Measurements from ENCODE around the gene CLIC4.

The CLIC4 gene

GRCh38 chr1:24846671-24847070 is 101.4 kb downstream of the CLIC4 start:
- DNase-seq (ENCODE audit: extremely low read depth, low read depth) = no peak
- no peak for TF ChIP-seq CTCF (IDR thresholded peaks at IDR 0.05; ENCODE audit: low read depth, low read length)

GRCh38 chr1:24847995-24848881 is 103.0 kb downstream of the CLIC4 start:
- TF ChIP-seq CTCF (IDR thresholded peaks at IDR 0.05; ENCODE audit: low read depth, low read length) = peak; percentile 96
- DNase-seq (ENCODE audit: extremely low read depth, low read depth) = peak; percentile 62

GRCh38 chr1:24849672-24850295 is 104.5 kb downstream of the CLIC4 start:
- TF ChIP-seq CTCF (IDR thresholded peaks at IDR 0.05; ENCODE audit: low read depth, low read length) = peak; percentile 10
- no peak for DNase-seq (ENCODE audit: extremely low read depth, low read depth)

GRCh38 chr1:24850328-24850920 is 105.2 kb downstream of the CLIC4 start:
- no peak for DNase-seq (ENCODE audit: extremely low read depth, low read depth)
- TF ChIP-seq CTCF (IDR thresholded peaks at IDR 0.05; ENCODE audit: low read depth, low read length) = no peak

GRCh38 chr1:24853649-24854048 is 108.4 kb downstream of the CLIC4 start:
- DNase-seq (ENCODE audit: extremely low read depth, low read depth) = no peak
- TF ChIP-seq CTCF (IDR thresholded peaks at IDR 0.05; ENCODE audit: low read depth, low read length) = no peak

GRCh38 chr1:24855474-24855873 is 110.2 kb downstream of the CLIC4 start:
- no peak for DNase-seq (ENCODE audit: extremely low read depth, low read depth)
- TF ChIP-seq CTCF (IDR thresholded peaks at IDR 0.05; ENCODE audit: low read depth, low read length) = no peak

Data from AG09319 (cell line).